OCI-M1 (cell line): Measurements from ENCODE around the gene MYO18B.

Source experiments
- DNase-seq: peaks from one replicate; lab custom pipeline; 2025; lab: John Stamatoyannopoulos, UW

Gene MYO18B

GRCh38 chr22:26047920-26048319, 305.9 kb downstream of the MYO18B start:
- DNase-seq: no peak

GRCh38 chr22:26050079-26050478, 308.1 kb downstream of the MYO18B start:
- DNase-seq: no peak

- DNase-seq: no peak
Observed at GRCh38 chr22:26053737-26054316, 311.8 kb downstream of the MYO18B start.

- no peak for DNase-seq
Observed at GRCh38 chr22:26054841-26055605, 313.0 kb downstream of the MYO18B start.

GRCh38 chr22:26055693-26056092, 313.7 kb downstream of the MYO18B start:
- DNase-seq: no peak

- no peak for DNase-seq
Observed at GRCh38 chr22:26056455-26057200, 314.6 kb downstream of the MYO18B start.

- no peak for DNase-seq
Observed at GRCh38 chr22:26057731-26058130, 315.7 kb downstream of the MYO18B start.

- DNase-seq: no peak
Observed at GRCh38 chr22:26064048-26064447, 322.1 kb downstream of the MYO18B start.

- no peak for DNase-seq
Observed at GRCh38 chr22:26065847-26066246, 323.9 kb downstream of the MYO18B start.

- DNase-seq: no peak
Observed at GRCh38 chr22:26066534-26066933, 324.5 kb downstream of the MYO18B start.

- peak; percentile 55 for DNase-seq
Observed at GRCh38 chr22:26068571-26068970, 326.6 kb downstream of the MYO18B start.

GRCh38 chr22:26072621-26073020, 330.6 kb downstream of the MYO18B start:
- DNase-seq: no peak

- no peak for DNase-seq
Observed at GRCh38 chr22:26075251-26075650, 333.3 kb downstream of the MYO18B start.

- DNase-seq: peak; percentile 27
Observed at GRCh38 chr22:26079009-26079408, 337.0 kb downstream of the MYO18B start.
